HK-2 (cell line): ENCODE results near the gene H3-3A.

ENCODE experiments used
- DNase-seq: peaks from one replicate; pipeline ENCODE4 v3.0.0-alpha.2; 2018; ENCODE audit not compliant: unreplicated experiment

H3-3A gene

GRCh38 chr1:226062558-226063223 lies at the start of gene H3-3A:
Gene H3-3A, plus strand, starts transcription at chr1:226062716. Its CDS starts 1,636 bp downstream, at chr1:226064352.
- peak; percentile 100 for DNase-seq

- DNase-seq: no peak
These were observed 45.4 kb upstream of the H3-3A start for GRCh38 chr1:226017070-226017469.

GRCh38 chr1:226019572-226019971 lies 42.9 kb upstream of the H3-3A start:
- DNase-seq: no peak

GRCh38 chr1:226021401-226021800 lies 41.1 kb upstream of the H3-3A start:
- no peak for DNase-seq

- DNase-seq: no peak
These were observed 40.7 kb upstream of the H3-3A start for GRCh38 chr1:226021801-226022200.

GRCh38 chr1:226023735-226024134 lies 38.8 kb upstream of the H3-3A start:
- no peak for DNase-seq

GRCh38 chr1:226026833-226027232 lies 35.7 kb upstream of the H3-3A start:
- DNase-seq: no peak

- DNase-seq: no peak
These were observed 34.8 kb upstream of the H3-3A start for GRCh38 chr1:226027538-226028217.

- no peak for DNase-seq
These were observed 33.4 kb upstream of the H3-3A start for GRCh38 chr1:226029093-226029496.

GRCh38 chr1:226029568-226030225 lies 32.8 kb upstream of the H3-3A start:
- no peak for DNase-seq

- DNase-seq: no peak
These were observed 28.9 kb upstream of the H3-3A start for GRCh38 chr1:226033582-226033981.

GRCh38 chr1:226033991-226034390 lies 28.5 kb upstream of the H3-3A start:
- no peak for DNase-seq

GRCh38 chr1:226034482-226034881 lies 28.0 kb upstream of the H3-3A start:
- no peak for DNase-seq

GRCh38 chr1:226035915-226036314 lies 26.6 kb upstream of the H3-3A start:
- DNase-seq: no peak

GRCh38 chr1:226038661-226039060 lies 23.9 kb upstream of the H3-3A start:
- no peak for DNase-seq

- no peak for DNase-seq
These were observed 21.1 kb upstream of the H3-3A start for GRCh38 chr1:226041419-226041818.

- no peak for DNase-seq
These were observed 17.9 kb upstream of the H3-3A start for GRCh38 chr1:226044514-226045101.

- peak; percentile 63 for DNase-seq
These were observed 16.3 kb upstream of the H3-3A start for GRCh38 chr1:226046240-226046639.

GRCh38 chr1:226047495-226047894 lies 15.0 kb upstream of the H3-3A start:
- DNase-seq: no peak

- DNase-seq: no peak
These were observed 13.6 kb upstream of the H3-3A start for GRCh38 chr1:226048886-226049285.

GRCh38 chr1:226050133-226050532 lies 12.4 kb upstream of the H3-3A start:
- DNase-seq: no peak

GRCh38 chr1:226051365-226051764 lies 11.2 kb upstream of the H3-3A start:
- DNase-seq: no peak

- no peak for DNase-seq
These were observed 10.5 kb upstream of the H3-3A start for GRCh38 chr1:226052061-226052460.
